Coronary artery (tissue), 2 donors: ENCODE results near the gene HSPA2.
"Not testable (repeated sequence)": the region's sequence is repeated elsewhere in the genome, so short reads cannot be mapped to it uniquely, and the experiment has no call there.

Source experiments
- DNase-seq: peaks from one replicate; pipeline ENCODE4 v3.0.0-alpha.2; 2017; ENCODE audit warnings: low spot score
- H3K27ac ChIP-seq, 2 donors: fragments of 200-600 bp; sonication (generic); one replicate each; pipeline ENCODE4 v1.5.1; 2016 to 2019
- H3K4me3 ChIP-seq: fragments of 200-600 bp; sonication (generic); 2 replicates; pipeline ENCODE4 v1.5.1; 2016; ENCODE audit warnings: mild to moderate bottlenecking, moderate library complexity
- CTCF ChIP-seq: fragments of 200-600 bp; sonication (generic); IDR thresholded peaks from one replicate; pipeline ENCODE4 v1.5.1; 2019; ENCODE audit warnings: antibody characterized with exemption

HSPA2 gene

DNA sequence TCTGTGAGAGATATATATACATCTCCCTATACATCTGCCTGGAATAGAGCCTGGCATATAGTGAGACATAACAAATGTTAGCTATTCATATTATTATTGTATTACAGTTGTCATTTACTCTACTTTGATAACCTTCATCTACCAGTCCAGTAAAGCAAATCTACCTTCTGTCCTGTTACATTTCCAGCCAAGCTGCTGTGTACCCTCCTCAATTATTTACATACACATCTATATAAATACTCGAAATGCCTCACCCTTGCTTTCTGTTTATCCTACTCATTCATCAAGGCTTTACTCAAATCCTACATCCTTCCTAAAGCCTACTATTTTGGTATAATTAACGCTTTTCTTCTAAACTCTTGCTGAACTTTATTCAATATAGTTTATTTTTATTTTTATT lies 27.3 kb upstream of the HSPA2 start:
- DNase-seq: no peak
- no peak for TF ChIP-seq CTCF
- Histone ChIP-seq H3K4me3 (no peak overlapping the region), H3K27ac (no peak overlapping the region)

DNA sequence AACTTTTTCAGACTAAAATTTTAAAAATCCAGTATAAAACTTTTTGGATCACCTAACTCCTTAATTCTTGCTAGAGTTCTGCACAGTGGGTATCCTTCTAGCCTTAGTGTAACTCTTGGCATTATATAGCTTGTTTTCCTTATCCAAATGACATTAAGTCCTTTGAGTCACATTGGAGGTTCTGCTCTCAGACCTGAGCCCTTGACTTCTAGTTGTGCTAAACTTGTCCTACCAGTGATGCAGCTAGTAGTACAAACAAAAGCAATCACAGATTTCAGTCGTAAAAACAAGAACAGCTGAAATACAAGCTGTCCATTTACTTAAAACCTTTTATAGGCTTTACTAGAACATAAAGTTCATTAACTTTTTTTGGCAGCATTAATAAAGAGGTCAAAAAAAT lies 25.5 kb upstream of the HSPA2 start:
- TF ChIP-seq CTCF: no peak
- DNase-seq: no peak
- Histone ChIP-seq H3K4me3 (no peak overlapping the region), H3K27ac (no peak overlapping the region)

DNA sequence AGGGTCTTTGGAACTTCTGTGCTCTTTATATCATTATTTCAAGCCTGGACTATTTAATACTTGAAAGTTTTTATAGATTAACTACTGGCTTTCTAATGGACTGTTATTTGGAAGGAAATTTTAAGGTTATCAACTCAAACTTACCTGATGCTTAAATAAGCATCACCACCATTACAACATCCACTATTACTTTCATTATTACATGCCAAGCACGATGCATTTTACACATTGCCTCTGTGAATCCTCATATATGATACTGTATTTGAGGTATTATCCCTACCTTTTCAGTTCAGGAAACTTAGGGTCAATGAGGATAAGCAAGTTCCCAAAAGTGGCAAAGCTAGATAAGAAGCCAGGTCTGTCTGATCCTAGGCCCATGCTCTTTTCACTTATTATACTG lies 23.6 kb upstream of the HSPA2 start:
- no peak for DNase-seq
- H3K27ac ChIP-seq: no peak overlapping the region
- TF ChIP-seq CTCF: no peak
- H3K4me3 ChIP-seq: no peak overlapping the region

- not testable (repeated sequence) for DNase-seq, H3K27ac ChIP-seq, H3K4me3 ChIP-seq
These were observed 22.9 kb upstream of the HSPA2 start for GRCh38 chr14:64517667-64518066.

DNA sequence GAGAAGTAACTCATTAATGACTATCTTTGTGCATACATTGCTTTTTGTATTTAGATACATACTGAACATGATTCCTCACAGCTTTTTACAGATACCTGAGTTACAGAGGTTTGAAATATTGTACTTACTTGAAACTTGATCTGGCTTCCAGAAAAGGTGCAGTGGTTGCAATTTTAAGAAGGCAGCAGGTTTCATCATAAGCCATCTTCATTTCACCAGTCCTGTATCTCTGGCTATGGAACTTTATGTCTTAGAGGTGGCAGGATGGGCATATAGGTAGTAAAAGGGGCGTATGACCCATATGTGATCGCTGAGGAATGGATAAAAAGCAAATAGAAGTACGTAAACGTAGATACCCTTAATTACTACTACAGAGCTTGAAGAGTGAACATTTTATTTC lies 22.3 kb upstream of the HSPA2 start:
- DNase-seq: no peak
- Histone ChIP-seq H3K27ac (no peak overlapping the region), H3K4me3 (no peak overlapping the region)
- no peak for TF ChIP-seq CTCF

GRCh38 chr14:64520699-64521098 lies 19.8 kb upstream of the HSPA2 start:
- no peak for DNase-seq
- no peak overlapping the region for H3K27ac ChIP-seq
- H3K4me3 ChIP-seq: no peak overlapping the region
- no peak for TF ChIP-seq CTCF

- no peak for DNase-seq
- TF ChIP-seq CTCF: no peak
- H3K4me3 ChIP-seq: no peak overlapping the region
- no peak overlapping the region for H3K27ac ChIP-seq
These were observed 17.8 kb upstream of the HSPA2 start for GRCh38 chr14:64522591-64523355.

DNA sequence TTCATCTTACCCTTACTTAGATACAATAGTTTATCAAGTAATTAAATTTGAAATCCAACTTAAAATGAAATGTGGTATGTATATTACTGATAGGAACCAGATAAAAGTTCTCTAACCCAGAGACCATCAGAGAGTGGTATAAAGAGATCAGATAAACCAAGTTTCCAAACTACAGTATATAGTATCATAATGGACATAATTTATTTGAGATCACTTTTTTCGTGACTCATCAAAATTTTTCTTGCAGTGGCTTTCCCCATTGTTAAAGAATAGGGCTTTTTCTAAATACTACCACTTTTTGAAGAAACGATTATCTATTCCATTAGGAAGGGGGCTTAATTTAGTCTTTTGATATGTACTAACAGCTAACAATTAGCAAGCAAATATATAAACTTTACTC lies 15.2 kb upstream of the HSPA2 start:
- no peak for DNase-seq
- Histone ChIP-seq H3K4me3 (no peak overlapping the region), H3K27ac (no peak overlapping the region)
- TF ChIP-seq CTCF: no peak
